GM18520 (cell line): Measurements from ENCODE around the gene IPO11.
"Not testable (repeated sequence)": the region's sequence is repeated elsewhere in the genome, so short reads cannot be mapped to it uniquely, and the experiment has no call there.

ENCODE experiments used
- ATAC-seq: cut with Tn5 transposase; IDR thresholded peaks from one replicate; pipeline ENCODE4 v1.9.1; 2021; ENCODE audit not compliant: unreplicated experiment

The IPO11 gene

GRCh38 chr5:62448528-62448927 lies 36.0 kb downstream of the IPO11 start:
- no peak for ATAC-seq

- peak; percentile 47 for ATAC-seq
Measured at GRCh38 chr5:62450259-62450658, 37.7 kb downstream of the IPO11 start.

GRCh38 chr5:62457071-62457470 lies 44.5 kb downstream of the IPO11 start:
- ATAC-seq = no peak

GRCh38 chr5:62460578-62460983 lies 48.0 kb downstream of the IPO11 start:
- ATAC-seq = peak; percentile 71

GRCh38 chr5:62461561-62461960 lies 49.0 kb downstream of the IPO11 start:
- no peak for ATAC-seq

- no peak for ATAC-seq
Measured at GRCh38 chr5:62465985-62466925, 53.7 kb downstream of the IPO11 start.

- no peak for ATAC-seq
Measured at GRCh38 chr5:62473209-62473608, 60.6 kb downstream of the IPO11 start.

- no peak for ATAC-seq
Measured at GRCh38 chr5:62475072-62475471, 62.5 kb downstream of the IPO11 start.

- ATAC-seq = no peak
Measured at GRCh38 chr5:62477801-62478200, 65.2 kb downstream of the IPO11 start.

- no peak for ATAC-seq
Measured at GRCh38 chr5:62483556-62483955, 71.0 kb downstream of the IPO11 start.

GRCh38 chr5:62486672-62487071 lies 74.1 kb downstream of the IPO11 start:
- ATAC-seq = no peak

- ATAC-seq = no peak
Measured at GRCh38 chr5:62488531-62488930, 76.0 kb downstream of the IPO11 start.

- ATAC-seq = no peak
Measured at GRCh38 chr5:62489471-62489870, 76.9 kb downstream of the IPO11 start.

GRCh38 chr5:62494772-62495171 lies 82.2 kb downstream of the IPO11 start:
- no peak for ATAC-seq

- no peak for ATAC-seq
Measured at GRCh38 chr5:62496876-62497275, 84.3 kb downstream of the IPO11 start.

GRCh38 chr5:62498961-62499360 lies 86.4 kb downstream of the IPO11 start:
- no peak for ATAC-seq

GRCh38 chr5:62499756-62500155 lies 87.2 kb downstream of the IPO11 start:
- ATAC-seq = no peak

- ATAC-seq = no peak
Measured at GRCh38 chr5:62502456-62503101, 90.0 kb downstream of the IPO11 start.

- ATAC-seq = no peak
Measured at GRCh38 chr5:62504129-62504528, 91.6 kb downstream of the IPO11 start.

GRCh38 chr5:62506659-62507460 lies 94.3 kb downstream of the IPO11 start:
- no peak for ATAC-seq

- not testable (repeated sequence) for ATAC-seq
Measured at GRCh38 chr5:62508760-62509159, 96.2 kb downstream of the IPO11 start.
